HG03060 (cell line): Measurements from ENCODE around the gene MMP24.

Source experiments
- ATAC-seq: cut with Tn5 transposase; IDR thresholded peaks from one replicate; pipeline ENCODE4 v1.9.1; 2021; ENCODE audit warnings: low read depth, moderate number of reproducible peaks; ENCODE audit not compliant: unreplicated experiment

The MMP24 gene

GRCh38 chr20:35275741-35276251, 49.3 kb downstream of the MMP24 start:
- no peak for ATAC-seq

- ATAC-seq = no peak
Observed at GRCh38 chr20:35276408-35276807, 49.9 kb downstream of the MMP24 start.

- no peak for ATAC-seq
Observed at GRCh38 chr20:35277127-35277526, 50.6 kb downstream of the MMP24 start.

GRCh38 chr20:35277531-35278395, 51.3 kb downstream of the MMP24 start, which contains the start of gene MMP24OS:
Gene MMP24OS, minus strand, starts transcription at chr20:35278122. Its CDS starts 193 bp downstream, at chr20:35277929.
- ATAC-seq = peak; percentile 67

GRCh38 chr20:35279040-35279439, 52.5 kb downstream of the MMP24 start:
- ATAC-seq = no peak

GRCh38 chr20:35279533-35280174, 53.2 kb downstream of the MMP24 start:
- no peak for ATAC-seq

- ATAC-seq = no peak
Observed at GRCh38 chr20:35280523-35280922, 54.0 kb downstream of the MMP24 start.

GRCh38 chr20:35281506-35282101, 55.1 kb downstream of the MMP24 start:
- no peak for ATAC-seq

GRCh38 chr20:35283441-35284266, 57.2 kb downstream of the MMP24 start:
- ATAC-seq = no peak

- ATAC-seq = no peak
Observed at GRCh38 chr20:35284267-35284991, 57.9 kb downstream of the MMP24 start, which contains the start of gene EIF6. Gene EIF6, minus strand, starts transcription at chr20:35284772. Its CDS starts 285 bp downstream, at chr20:35284487.

- no peak for ATAC-seq
Observed at GRCh38 chr20:35284992-35285805, 58.7 kb downstream of the MMP24 start.

GRCh38 chr20:35285806-35286076, 59.3 kb downstream of the MMP24 start:
- no peak for ATAC-seq

- no peak for ATAC-seq
Observed at GRCh38 chr20:35286077-35286898, 59.8 kb downstream of the MMP24 start.

GRCh38 chr20:35286899-35287508, 60.5 kb downstream of the MMP24 start:
- no peak for ATAC-seq

GRCh38 chr20:35287509-35288324, 61.2 kb downstream of the MMP24 start:
- no peak for ATAC-seq

GRCh38 chr20:35288325-35289060, 62.0 kb downstream of the MMP24 start:
- ATAC-seq = no peak
